Breast epithelium (tissue), 3 donors: Measurements from ENCODE around the gene VIPR1.
A peak's percentile ranks its signal among the peaks of the same experiment; 100 is the strongest.

Experiments
- CTCF ChIP-seq, 3 donors: fragments of 450-650 bp; IDR thresholded peaks; one replicate each; pipeline ENCODE4 v1.5.1; 2016 to 2017; ENCODE audit warnings: antibody characterized with exemption in 3 of 3, mild to moderate bottlenecking in 3 of 3, moderate library complexity in 3 of 3
- POLR2A ChIP-seq: fragments of 450-650 bp; IDR thresholded peaks from one replicate; pipeline ENCODE4 v1.6.1; 2016; ENCODE audit warnings: antibody characterized with exemption, mild to moderate bottlenecking, moderate library complexity
- POLR2AphosphoS5 ChIP-seq, 3 donors: sonication (generic); formaldehyde crosslinking; IDR thresholded peaks; one replicate each; pipeline ENCODE4 v1.6.1; 2017; ENCODE audit warnings: antibody characterized with exemption in 3 of 3

- TF ChIP-seq POLR2A (no peak), CTCF (IDR thresholded peaks at IDR 0.05) (peak; percentile 37 to 74 (median 44)), POLR2AphosphoS5 (IDR thresholded peaks at IDR 0.05) (peak in 1 of 3 donors; percentile 33)
Measured at GRCh38 chr3:42501681-42502428, 588 bp upstream of the VIPR1 start.
